NCI-H1092 treated with DMSO at 0.1 percent for 48 hours (cell line): ENCODE results near the gene WDR5.

Experiments
- DNase-seq: peaks from one replicate; lab custom pipeline; 2025; lab: John Stamatoyannopoulos, UW

Gene WDR5

GRCh38 chr9:134174073-134174449 lies 38.2 kb downstream of the WDR5 start:
- no peak for DNase-seq

- no peak for DNase-seq
Measured at GRCh38 chr9:134174526-134175290, 38.8 kb downstream of the WDR5 start.

GRCh38 chr9:134175291-134175807 lies 39.5 kb downstream of the WDR5 start:
- DNase-seq, result no peak

GRCh38 chr9:134175808-134176598 lies 40.1 kb downstream of the WDR5 start:
- no peak for DNase-seq

- DNase-seq, result no peak
Measured at GRCh38 chr9:134176599-134176968, 40.7 kb downstream of the WDR5 start.

- no peak for DNase-seq
Measured at GRCh38 chr9:134177186-134177585, 41.3 kb downstream of the WDR5 start.

- no peak for DNase-seq
Measured at GRCh38 chr9:134177624-134178393, 41.9 kb downstream of the WDR5 start.

- no peak for DNase-seq
Measured at GRCh38 chr9:134178394-134178767, 42.5 kb downstream of the WDR5 start.

GRCh38 chr9:134178768-134179551 lies 43.1 kb downstream of the WDR5 start:
- DNase-seq, result no peak

GRCh38 chr9:134179595-134179917 lies 43.7 kb downstream of the WDR5 start:
- DNase-seq, result no peak

- no peak for DNase-seq
Measured at GRCh38 chr9:134179918-134180785, 44.3 kb downstream of the WDR5 start.

- no peak for DNase-seq
Measured at GRCh38 chr9:134180786-134181647, 45.1 kb downstream of the WDR5 start.

- no peak for DNase-seq
Measured at GRCh38 chr9:134181648-134182034, 45.8 kb downstream of the WDR5 start.

- DNase-seq, result no peak
Measured at GRCh38 chr9:134182554-134183085, 46.7 kb downstream of the WDR5 start.

- no peak for DNase-seq
Measured at GRCh38 chr9:134185536-134186011, 49.7 kb downstream of the WDR5 start.

GRCh38 chr9:134186471-134187109 lies 50.7 kb downstream of the WDR5 start:
- DNase-seq, result no peak

- no peak for DNase-seq
Measured at GRCh38 chr9:134187110-134187531, 51.2 kb downstream of the WDR5 start.

- DNase-seq, result no peak
Measured at GRCh38 chr9:134187891-134188385, 52.1 kb downstream of the WDR5 start.
